Cardiac muscle cell (in vitro differentiated cells and primary cell): ENCODE results near the gene HEATR3. TPM values are rescaled to one million over a fixed set of nuclear protein-coding genes. Genes with fewer than 3 reads are reported as not detected.

Experiments
- DNase-seq, 2 donors: peaks; one replicate each; pipeline versions ENCODE4 v3.0.0 to v3.0.0-alpha.2; 2010 to 2017; ENCODE audit warnings: low read depth in 1 of 2, low spot score in 1 of 2
- H3K27ac ChIP-seq: fragments of 200-600 bp; sonication (generic); 2 replicates; pipeline ENCODE4 v1.5.1; 2016
- H3K27me3 ChIP-seq: fragments of 200-600 bp; sonication (generic); 2 replicates; pipeline ENCODE4 v1.6.0; 2016; ENCODE audit warnings: control low read depth
- H3K36me3 ChIP-seq: fragments of 200-600 bp; sonication (generic); 2 replicates; pipeline ENCODE4 v1.5.1; 2016; ENCODE audit warnings: control low read depth
- H3K4me1 ChIP-seq: fragments of 200-600 bp; sonication (generic); 2 replicates; pipeline ENCODE4 v1.8.1; 2017; ENCODE audit warnings: low read depth, mild to moderate bottlenecking, mixed run types
- H3K4me3 ChIP-seq: fragments of 200-600 bp; sonication (generic); 2 replicates; pipeline ENCODE4 v1.5.1; 2016; ENCODE audit warnings: mild to moderate bottlenecking
- H3K9me3 ChIP-seq: fragments of 200-600 bp; sonication (generic); 2 replicates; pipeline ENCODE4 v1.5.1; 2017; ENCODE audit warnings: low read depth, mild to moderate bottlenecking, control low read depth
- CTCF ChIP-seq: IDR thresholded peaks from 2 replicates; pipeline ENCODE4 v1.5.1; 2012; ENCODE audit warnings: low read depth, mild to moderate bottlenecking, low read length
- polyA plus RNA-seq: library from polyadenylated mRNA; unstranded; fragments of >200 nt; fragmentation: Nextera tagmentation; extraction: Ambion mirVana; gene quantifications from 2 replicates; pipeline ENCODE4 v1.2.1, GENCODE V29; 2016
- total RNA-seq: library from RNA; depleted of rRNA; stranded (reverse); fragments of >200 nt; gene quantifications from 2 replicates; pipeline ENCODE4 v1.2.3, GENCODE V29; 2016

The HEATR3 gene
- total and polyA plus RNA-seq, 2 experiments from 2014 or later: 10.7 to 23.9 TPM

GRCh38 chr16:50102051-50102746 lies 36.4 kb downstream of the HEATR3 start:
- peak in 1 of 2 donors; percentile 10 for DNase-seq
- TF ChIP-seq CTCF: no peak
- no peaks in the 10 kb centered on the region for H3K9me3 ChIP-seq
- no peak overlapping the region for H3K27ac ChIP-seq
- peaks cover 43% of the 10 kb centered on the region for H3K36me3 ChIP-seq
- no peaks in the 10 kb centered on the region for H3K4me1 ChIP-seq
- no peaks in the 10 kb centered on the region for H3K27me3 ChIP-seq
- H3K4me3 ChIP-seq: no peak overlapping the region

DNA sequence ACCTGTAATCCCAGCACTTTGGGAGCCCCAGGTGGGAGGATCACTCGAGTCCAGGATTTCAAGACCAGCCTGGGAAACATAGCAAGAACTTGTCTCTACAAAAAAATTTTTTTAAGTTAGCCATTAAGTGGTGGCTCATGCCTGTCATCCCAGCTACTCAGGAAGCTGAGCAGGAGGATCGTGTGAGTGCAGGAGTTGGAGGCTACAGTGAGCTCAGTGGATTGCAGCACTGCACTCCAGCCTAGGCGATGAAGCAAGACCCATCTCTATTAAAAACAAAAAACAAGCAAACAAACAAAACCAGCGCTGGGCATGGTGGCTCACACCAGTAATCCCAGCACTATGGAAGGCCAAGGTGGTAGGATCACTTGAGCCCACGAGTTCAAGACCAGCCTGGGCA lies 38.0 kb downstream of the HEATR3 start:
- peak in 1 of 2 donors; percentile 64 for DNase-seq
- no peaks in the 10 kb centered on the region for H3K9me3 ChIP-seq
- H3K4me1 ChIP-seq: no peaks in the 10 kb centered on the region
- no peaks in the 10 kb centered on the region for H3K27me3 ChIP-seq
- TF ChIP-seq CTCF: no peak
- H3K27ac ChIP-seq: no peak overlapping the region
- H3K4me3 ChIP-seq: no peak overlapping the region
- H3K36me3 ChIP-seq: peaks cover 46% of the 10 kb centered on the region

DNA sequence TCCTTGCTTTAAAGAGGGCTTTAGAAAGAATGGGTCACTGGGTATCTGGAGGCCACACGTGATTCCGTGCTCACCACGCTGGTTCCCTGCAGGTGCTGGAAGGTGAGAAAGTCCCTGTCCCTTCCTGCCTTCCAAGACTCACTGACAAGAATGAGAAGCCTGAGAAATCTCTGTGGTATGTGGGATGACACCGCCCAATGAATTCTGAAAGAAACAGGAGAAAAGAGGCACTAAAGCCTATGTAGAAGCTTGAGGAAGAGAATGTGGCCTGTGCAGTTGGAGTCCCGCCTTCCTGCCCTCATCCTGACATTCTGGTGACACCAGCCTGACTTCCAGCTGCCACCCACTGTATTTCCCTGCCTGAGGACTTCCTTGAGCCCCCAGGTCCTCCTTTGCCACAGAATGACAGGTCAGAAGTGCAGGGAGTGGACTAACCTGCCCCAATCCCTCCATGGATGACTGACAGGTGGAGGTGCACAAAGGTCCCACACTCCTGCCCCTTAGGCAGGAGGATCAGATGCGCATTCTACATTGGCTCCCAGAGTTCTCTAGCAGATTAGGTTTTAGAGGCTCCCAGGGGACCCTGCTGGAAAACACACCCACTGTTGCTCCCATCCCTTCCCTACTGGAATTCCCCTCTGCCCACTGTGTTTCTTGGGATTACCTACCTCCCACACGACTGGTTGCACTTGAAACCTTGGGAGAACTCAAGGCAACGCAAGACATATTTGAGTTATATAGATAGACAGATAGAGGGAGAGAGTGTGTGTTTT lies 48.8 kb downstream of the HEATR3 start:
- Histone ChIP-seq H3K36me3 (no peaks in the 10 kb centered on the region), H3K9me3 (no peaks in the 10 kb centered on the region), H3K27me3 (no peaks in the 10 kb centered on the region), H3K4me1 (no peaks in the 10 kb centered on the region), H3K4me3 (no peak overlapping the region), H3K27ac (no peak overlapping the region)
- DNase-seq: no peak
- no peak for TF ChIP-seq CTCF

- H3K4me1 ChIP-seq: no peaks in the 10 kb centered on the region
- H3K4me3 ChIP-seq: no peak overlapping the region
- TF ChIP-seq CTCF: no peak
- H3K9me3 ChIP-seq: no peaks in the 10 kb centered on the region
- no peaks in the 10 kb centered on the region for H3K36me3 ChIP-seq
- no peaks in the 10 kb centered on the region for H3K27me3 ChIP-seq
- H3K27ac ChIP-seq: no peak overlapping the region
- no peak for DNase-seq
Measured at GRCh38 chr16:50120711-50121110, 54.9 kb downstream of the HEATR3 start.

DNA sequence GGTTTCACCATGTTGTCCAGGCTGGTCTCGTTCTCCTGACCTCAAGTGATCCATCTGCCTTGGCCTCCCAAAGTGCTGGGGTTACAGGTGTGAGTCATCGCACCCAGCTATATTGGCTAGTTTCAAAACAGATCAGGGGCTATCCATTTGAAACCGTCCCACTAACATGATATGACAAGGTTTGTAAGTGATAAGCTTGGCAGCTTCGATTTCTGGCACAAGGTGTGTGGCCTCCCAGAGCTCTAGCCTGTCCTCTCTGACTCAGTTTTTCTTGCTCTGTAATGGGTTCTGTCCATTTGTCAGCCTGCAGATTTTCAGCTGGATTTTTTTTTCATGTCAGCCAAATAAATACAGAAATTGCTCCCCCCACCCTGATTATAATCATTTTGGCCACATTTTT lies 55.5 kb downstream of the HEATR3 start:
- Histone ChIP-seq H3K4me3 (no peak overlapping the region), H3K9me3 (no peaks in the 10 kb centered on the region), H3K36me3 (no peaks in the 10 kb centered on the region), H3K27ac (no peak overlapping the region), H3K27me3 (no peaks in the 10 kb centered on the region), H3K4me1 (no peaks in the 10 kb centered on the region)
- DNase-seq: no peak
- TF ChIP-seq CTCF: no peak
